Measurements from ENCODE around the gene LAMC3. TPM values are rescaled to one million over a fixed set of nuclear protein-coding genes. Genes with fewer than 3 reads are reported as not detected.

LAMC3 gene
- total RNA-seq, 1 experiment from 2014 or later, result 0.36 TPM

DNA sequence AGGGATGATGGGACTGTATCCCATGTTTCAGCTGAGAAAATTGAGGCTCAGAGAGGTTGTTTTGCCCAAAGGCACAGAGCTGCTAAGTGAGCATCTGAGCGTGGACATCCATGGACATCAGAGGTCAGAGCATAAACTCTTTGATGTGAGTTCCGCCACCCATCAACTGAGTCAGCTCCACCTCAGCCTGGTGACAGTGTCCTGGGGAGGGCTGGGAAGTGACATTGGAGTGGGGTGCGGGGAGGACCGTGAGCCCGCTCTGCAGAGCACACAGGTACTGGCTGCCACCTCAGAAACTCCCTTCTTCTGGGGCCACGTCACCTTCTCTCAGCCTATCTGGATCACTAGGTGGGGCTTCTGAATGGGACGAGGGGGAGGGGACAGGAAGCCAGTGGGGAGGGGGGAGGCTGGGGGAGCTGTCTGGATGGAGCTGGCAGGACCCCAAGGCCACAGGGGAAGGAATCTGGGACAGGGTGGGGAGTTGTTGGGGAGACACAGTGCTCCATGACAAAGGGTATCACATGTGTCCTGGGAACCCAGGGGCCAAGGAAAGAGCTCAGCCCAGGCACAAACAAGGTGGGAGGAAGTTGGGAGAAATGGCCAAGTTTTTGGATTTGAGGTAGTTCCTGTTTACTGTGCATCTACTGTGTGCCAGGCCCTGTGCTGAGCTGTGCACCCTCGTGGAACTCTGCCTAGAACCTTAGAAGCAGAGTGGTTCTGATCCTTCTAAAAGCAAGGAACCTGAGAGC, 2.5 kb downstream of the LAMC3 start:
- Mint-ChIP-seq H3K4me3 (ENCODE audit: unreplicated experiment) (no peak overlapping the region), H3K27ac (ENCODE audit: unreplicated experiment) (no peak overlapping the region), H3K4me1 (ENCODE audit: low read depth, unreplicated experiment) (no peaks in the 10 kb centered on the region), H3K36me3 (ENCODE audit: insufficient read depth, unreplicated experiment) (no peaks in the 10 kb centered on the region), H3K9me3 (ENCODE audit: unreplicated experiment) (no peaks in the 10 kb centered on the region), H3K27me3 (ENCODE audit: insufficient read depth, unreplicated experiment) (peaks cover 6% of the 10 kb centered on the region)
- BruUV-seq (replicated peaks), result no TSS peak
- no peak overlapping the region for H3K4me3 ChIP-seq (ENCODE audit: low read depth, low read length)
- no peak for TF ChIP-seq CTCF (IDR thresholded peaks at IDR 0.05; ENCODE audit: insufficient read depth in 1 of 2, low read depth in 1 of 2, low read length in 1 of 2, severe bottlenecking in 1 of 2, unreplicated experiment in 1 of 2)
- no peaks in the 10 kb centered on the region for H3K4me1 ChIP-seq
- no peaks in the 10 kb centered on the region for H3K36me3 ChIP-seq (ENCODE audit: control insufficient read depth, insufficient read depth, low read length)
- no peak for DNase-seq
- H3K9me3 ChIP-seq, result no peaks in the 10 kb centered on the region
- ChIA-PET CTCF (interaction anchor here (0.5 to 3.3 kb wide), 3 partner anchors 8 to 305 kb away, joined by 3 to 21 read pairs (median 4); no protein-coding TSS in a partner anchor), POLR2A (no interaction called here)
- H3K27me3 ChIP-seq (replicated peaks; ENCODE audit: control insufficient read depth, insufficient read depth, low read length), result no peaks in the 10 kb centered on the region
- intact Hi-C loops (cut with micrococcal nuclease; ENCODE audit: unreplicated experiment), result loop anchor here (5.0 kb wide), 1 partner anchor 36 kb away; no protein-coding TSS in a partner anchor

GRCh38 chr9:131012023-131012334, 3.0 kb downstream of the LAMC3 start:
- Mint-ChIP-seq H3K27ac (ENCODE audit: unreplicated experiment) (no peak overlapping the region), H3K27me3 (ENCODE audit: insufficient read depth, unreplicated experiment) (peaks cover 6% of the 10 kb centered on the region), H3K9me3 (ENCODE audit: unreplicated experiment) (no peaks in the 10 kb centered on the region), H3K4me1 (ENCODE audit: low read depth, unreplicated experiment) (no peaks in the 10 kb centered on the region), H3K36me3 (ENCODE audit: insufficient read depth, unreplicated experiment) (no peaks in the 10 kb centered on the region), H3K4me3 (ENCODE audit: unreplicated experiment) (no peak overlapping the region)
- Histone ChIP-seq H3K4me1 (no peaks in the 10 kb centered on the region), H3K9me3 (no peaks in the 10 kb centered on the region), H3K4me3 (ENCODE audit: low read depth, low read length) (no peak overlapping the region), H3K36me3 (ENCODE audit: control insufficient read depth, insufficient read depth, low read length) (no peaks in the 10 kb centered on the region), H3K27me3 (replicated peaks; ENCODE audit: control insufficient read depth, insufficient read depth, low read length) (no peaks in the 10 kb centered on the region)
- no TSS peak for BruUV-seq (replicated peaks)
- intact Hi-C loops (cut with micrococcal nuclease; ENCODE audit: unreplicated experiment), result loop anchor here (5.0 kb wide), 1 partner anchor 35 kb away; no protein-coding TSS in a partner anchor
- DNase-seq, result no peak
- ChIA-PET CTCF (interaction anchor here (0.5 to 3.3 kb wide), 3 partner anchors 9 to 305 kb away, joined by 3 to 21 read pairs (median 4); no protein-coding TSS in a partner anchor), POLR2A (no interaction called here)
- TF ChIP-seq CTCF (IDR thresholded peaks at IDR 0.05; ENCODE audit: insufficient read depth in 1 of 2, low read depth in 1 of 2, low read length in 1 of 2, severe bottlenecking in 1 of 2, unreplicated experiment in 1 of 2), result no peak

- no peak overlapping the region for H3K27ac Mint-ChIP-seq (ENCODE audit: unreplicated experiment)
- H3K36me3 Mint-ChIP-seq (ENCODE audit: insufficient read depth, unreplicated experiment), result no peaks in the 10 kb centered on the region
- intact Hi-C loops (cut with micrococcal nuclease; ENCODE audit: unreplicated experiment), result loop anchor here (5.0 kb wide), 1 partner anchor 35 kb away; no protein-coding TSS in a partner anchor
- Histone ChIP-seq H3K27me3 (replicated peaks; ENCODE audit: control insufficient read depth, insufficient read depth, low read length) (no peaks in the 10 kb centered on the region), H3K36me3 (ENCODE audit: control insufficient read depth, insufficient read depth, low read length) (no peaks in the 10 kb centered on the region), H3K4me3 (ENCODE audit: low read depth, low read length) (no peak overlapping the region), H3K9me3 (no peaks in the 10 kb centered on the region), H3K4me1 (no peaks in the 10 kb centered on the region)
- no TSS peak for BruUV-seq (replicated peaks)
- ChIA-PET CTCF (interaction anchor here (1.0 to 3.3 kb wide), 2 partner anchors 9 to 14 kb away, joined by 3 to 21 read pairs; no protein-coding TSS in a partner anchor), POLR2A (no interaction called here)
- no peaks in the 10 kb centered on the region for H3K4me1 Mint-ChIP-seq (ENCODE audit: low read depth, unreplicated experiment)
- no peak for TF ChIP-seq CTCF (IDR thresholded peaks at IDR 0.05; ENCODE audit: insufficient read depth in 1 of 2, low read depth in 1 of 2, low read length in 1 of 2, severe bottlenecking in 1 of 2, unreplicated experiment in 1 of 2)
- H3K9me3 Mint-ChIP-seq (ENCODE audit: unreplicated experiment), result no peaks in the 10 kb centered on the region
- peaks cover 6% of the 10 kb centered on the region for H3K27me3 Mint-ChIP-seq (ENCODE audit: insufficient read depth, unreplicated experiment)
- peak in 1 of 2 experiments; percentile 30 for DNase-seq
- no peak overlapping the region for H3K4me3 Mint-ChIP-seq (ENCODE audit: unreplicated experiment)
Measured at GRCh38 chr9:131012396-131012917, 3.5 kb downstream of the LAMC3 start.
